ENCODE results near the gene SNX17.

Gene SNX17, protein sequence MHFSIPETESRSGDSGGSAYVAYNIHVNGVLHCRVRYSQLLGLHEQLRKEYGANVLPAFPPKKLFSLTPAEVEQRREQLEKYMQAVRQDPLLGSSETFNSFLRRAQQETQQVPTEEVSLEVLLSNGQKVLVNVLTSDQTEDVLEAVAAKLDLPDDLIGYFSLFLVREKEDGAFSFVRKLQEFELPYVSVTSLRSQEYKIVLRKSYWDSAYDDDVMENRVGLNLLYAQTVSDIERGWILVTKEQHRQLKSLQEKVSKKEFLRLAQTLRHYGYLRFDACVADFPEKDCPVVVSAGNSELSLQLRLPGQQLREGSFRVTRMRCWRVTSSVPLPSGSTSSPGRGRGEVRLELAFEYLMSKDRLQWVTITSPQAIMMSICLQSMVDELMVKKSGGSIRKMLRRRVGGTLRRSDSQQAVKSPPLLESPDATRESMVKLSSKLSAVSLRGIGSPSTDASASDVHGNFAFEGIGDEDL

DNA sequence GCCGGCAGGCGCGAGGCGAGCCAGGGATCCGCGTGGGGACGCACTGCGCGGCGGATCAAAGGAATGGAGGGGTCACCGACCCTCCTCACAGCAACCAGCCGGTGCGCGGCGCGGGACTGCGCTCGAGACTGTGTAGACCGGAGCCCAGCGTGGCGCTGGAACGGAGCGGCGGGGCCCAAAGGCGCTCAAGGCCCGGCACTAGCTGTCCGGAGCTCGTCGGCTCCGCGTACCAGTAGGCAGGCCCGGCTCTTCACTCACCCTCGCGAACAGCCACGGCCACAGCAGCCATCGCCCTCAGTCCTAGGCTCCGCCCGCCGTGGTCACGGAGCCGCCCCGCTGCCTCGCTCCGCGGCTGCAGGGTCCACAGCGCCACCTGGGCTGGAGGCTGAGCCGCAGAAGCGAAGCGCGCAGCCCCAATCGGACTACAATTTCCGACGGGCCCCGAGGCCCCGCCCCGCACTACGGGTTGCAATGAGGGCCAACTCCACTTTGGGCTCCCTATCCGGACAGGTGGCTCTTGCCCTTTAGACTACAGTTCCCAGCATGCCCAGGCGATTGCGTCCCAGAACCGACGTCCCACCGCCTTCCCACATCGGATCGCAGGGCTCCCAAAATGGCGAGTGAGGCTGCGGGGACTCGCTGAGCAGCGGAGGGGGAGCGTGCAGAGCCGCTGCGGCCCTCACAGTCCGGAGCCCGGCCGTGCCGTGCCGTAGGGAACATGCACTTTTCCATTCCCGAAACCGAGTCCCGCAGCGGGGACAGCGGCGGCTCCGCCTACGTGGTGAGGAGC, at the start of gene SNX17, which contains the start of gene EIF2B4:
SNX17 (plus strand) TSS at position 591 of the 790 bp plus-strand sequence; CDS start at position 719, 128 bp downstream.
EIF2B4 (minus strand) TSS at position 313 of the 790 bp plus-strand sequence; CDS start at position 289, 24 bp downstream.
- Histone ChIP-seq H3K36me3 (ENCODE audit: control insufficient read depth, insufficient read depth, low read length) (peaks cover 65% of the 10 kb centered on the region), H3K4me1 (ENCODE audit: control insufficient read depth, insufficient read depth, low read length) (peaks cover 3% of the 10 kb centered on the region; the same call in 1 of the 2 replicates), H3K9me3 (ENCODE audit: control insufficient read depth, insufficient read depth, low read length) (no peaks in the 10 kb centered on the region), H3K27ac (ENCODE audit: low read depth, low read length) (peak within 1 kb of the TSS; percentile 77), H3K27me3 (ENCODE audit: control insufficient read depth, insufficient read depth, low read length) (no peaks in the 10 kb centered on the region), H3K4me3 (ENCODE audit: low read depth, low read length) (peak within 1 kb of the TSS; percentile 73), H3K9ac (ENCODE audit: low read depth, low read length) (peak within 1 kb of the TSS; percentile 75)

GRCh38 chr2:27320958-27321543, 49.4 kb upstream of the SNX17 start:
- Histone ChIP-seq H3K27ac (ENCODE audit: low read depth, low read length) (peak overlapping the region; percentile 52), H3K27me3 (ENCODE audit: control insufficient read depth, insufficient read depth, low read length) (no peaks in the 10 kb centered on the region), H3K4me1 (ENCODE audit: control insufficient read depth, insufficient read depth, low read length) (peaks cover 7% of the 10 kb centered on the region; the same call in 1 of the 2 replicates), H3K36me3 (ENCODE audit: control insufficient read depth, insufficient read depth, low read length) (peaks cover 8% of the 10 kb centered on the region), H3K9ac (ENCODE audit: low read depth, low read length) (no peak overlapping the region), H3K4me3 (ENCODE audit: low read depth, low read length) (no peak overlapping the region), H3K9me3 (ENCODE audit: control insufficient read depth, insufficient read depth, low read length) (no peaks in the 10 kb centered on the region)

GRCh38 chr2:27322301-27322765, 48.1 kb upstream of the SNX17 start:
- Histone ChIP-seq H3K4me1 (ENCODE audit: control insufficient read depth, insufficient read depth, low read length) (peaks cover 7% of the 10 kb centered on the region; the same call in 1 of the 2 replicates), H3K27me3 (ENCODE audit: control insufficient read depth, insufficient read depth, low read length) (no peaks in the 10 kb centered on the region), H3K4me3 (ENCODE audit: low read depth, low read length) (peak overlapping the region; percentile 87), H3K36me3 (ENCODE audit: control insufficient read depth, insufficient read depth, low read length) (peaks cover 20% of the 10 kb centered on the region), H3K9ac (ENCODE audit: low read depth, low read length) (peak overlapping the region; percentile 92), H3K9me3 (ENCODE audit: control insufficient read depth, insufficient read depth, low read length) (no peaks in the 10 kb centered on the region), H3K27ac (ENCODE audit: low read depth, low read length) (peak overlapping the region; percentile 90)

DNA sequence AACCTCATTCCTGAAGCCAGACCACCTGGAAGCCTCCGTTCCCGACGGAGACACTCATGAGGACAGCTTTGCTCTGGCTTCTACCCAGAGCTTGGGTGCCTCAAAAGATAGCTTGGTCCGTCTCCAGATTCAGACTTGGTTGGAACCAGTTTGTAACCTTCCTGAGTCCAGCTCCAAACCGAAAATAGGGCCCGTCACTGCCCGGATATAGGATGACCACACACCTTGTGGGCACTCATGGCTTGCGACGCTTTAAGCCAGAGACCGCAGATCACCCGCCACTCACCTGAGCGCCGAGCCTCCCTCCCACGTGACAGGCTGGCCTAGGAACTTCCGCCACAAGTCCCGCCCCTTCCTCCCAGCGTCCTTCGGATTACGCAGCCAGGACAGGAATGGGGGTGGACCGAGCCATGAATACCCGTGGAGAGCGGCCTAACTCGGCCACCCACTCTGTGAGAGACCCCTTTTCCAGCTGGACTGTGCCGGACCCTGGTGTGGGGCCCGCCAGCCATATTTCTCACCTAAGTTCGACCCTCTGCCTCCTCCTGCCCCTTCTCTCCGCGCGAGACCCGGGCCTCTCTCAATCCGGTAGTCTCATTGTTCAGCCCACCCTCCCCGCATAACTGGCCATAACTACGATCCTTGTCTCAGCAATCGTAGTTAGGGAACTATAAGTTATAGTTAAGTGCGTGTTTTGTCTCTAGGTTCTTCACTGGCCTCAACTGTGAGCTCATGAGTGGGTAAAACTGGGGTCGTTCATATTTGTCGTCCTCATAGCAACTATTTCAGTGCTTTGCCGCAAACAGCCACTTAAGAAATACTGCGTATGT, 47.4 kb upstream of the SNX17 start, which contains the start of gene MPV17:
MPV17 (minus strand) TSS at position 332 of the 830 bp plus-strand sequence. CDS start 580 bp downstream, outside the sequence.
- Histone ChIP-seq H3K9ac (ENCODE audit: low read depth, low read length) (peak within 1 kb of the TSS; percentile 92), H3K4me3 (ENCODE audit: low read depth, low read length) (peak within 1 kb of the TSS; percentile 87), H3K36me3 (ENCODE audit: control insufficient read depth, insufficient read depth, low read length) (peaks cover 24% of the 10 kb centered on the region), H3K9me3 (ENCODE audit: control insufficient read depth, insufficient read depth, low read length) (no peaks in the 10 kb centered on the region), H3K27ac (ENCODE audit: low read depth, low read length) (peak within 1 kb of the TSS; percentile 90), H3K4me1 (ENCODE audit: control insufficient read depth, insufficient read depth, low read length) (peaks cover 7% of the 10 kb centered on the region; the same call in 1 of the 2 replicates), H3K27me3 (ENCODE audit: control insufficient read depth, insufficient read depth, low read length) (no peaks in the 10 kb centered on the region)

DNA sequence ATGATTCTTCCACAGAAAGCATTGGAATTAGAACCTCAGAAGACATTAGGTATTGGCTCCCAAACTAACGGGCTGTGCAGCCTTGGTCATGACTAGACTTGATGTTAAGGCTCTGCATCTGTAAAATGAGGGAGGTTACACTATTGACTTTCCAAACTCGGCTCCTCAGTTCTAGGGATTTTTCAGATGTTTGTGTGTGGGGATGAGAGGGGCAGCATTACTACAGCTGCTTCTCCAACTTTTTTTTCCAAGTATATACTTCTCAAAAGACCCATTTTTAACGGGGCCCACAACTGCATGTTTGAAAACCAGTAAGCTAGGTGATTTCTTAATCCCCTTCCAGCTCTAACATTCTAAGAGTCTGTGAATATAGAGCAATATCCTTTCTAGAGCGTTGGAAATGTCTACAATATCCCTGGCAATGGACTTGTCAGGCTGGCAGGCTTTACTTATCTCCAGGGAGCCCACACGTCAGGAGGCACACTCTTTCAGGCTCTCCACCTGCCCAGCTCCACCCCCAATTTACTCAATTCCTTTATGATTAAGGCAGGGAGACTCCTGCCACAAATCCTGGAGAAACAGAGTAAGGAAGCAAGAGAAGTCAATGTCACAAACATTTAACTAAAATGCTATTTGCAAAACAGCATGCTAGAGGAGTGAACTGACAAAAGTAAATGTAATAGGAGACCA, 46.7 kb upstream of the SNX17 start:
- peak overlapping the region; percentile 90 for H3K27ac ChIP-seq (ENCODE audit: low read depth, low read length)

GRCh38 chr2:27324720-27325119, 45.7 kb upstream of the SNX17 start:
- no peaks in the 10 kb centered on the region for H3K27me3 ChIP-seq (ENCODE audit: control insufficient read depth, insufficient read depth, low read length)

More for the DNA sequence above, 46.7 kb upstream of the SNX17 start:
- H3K4me1 ChIP-seq (ENCODE audit: control insufficient read depth, insufficient read depth, low read length): peaks cover 7% of the 10 kb centered on the region; the same call in 1 of the 2 replicates
- no peaks in the 10 kb centered on the region for H3K27me3 ChIP-seq (ENCODE audit: control insufficient read depth, insufficient read depth, low read length)
- peak overlapping the region; percentile 92 for H3K9ac ChIP-seq (ENCODE audit: low read depth, low read length)
- H3K9me3 ChIP-seq (ENCODE audit: control insufficient read depth, insufficient read depth, low read length): no peaks in the 10 kb centered on the region
- peak overlapping the region; percentile 87 for H3K4me3 ChIP-seq (ENCODE audit: low read depth, low read length)
- peaks cover 31% of the 10 kb centered on the region for H3K36me3 ChIP-seq (ENCODE audit: control insufficient read depth, insufficient read depth, low read length)

DNA sequence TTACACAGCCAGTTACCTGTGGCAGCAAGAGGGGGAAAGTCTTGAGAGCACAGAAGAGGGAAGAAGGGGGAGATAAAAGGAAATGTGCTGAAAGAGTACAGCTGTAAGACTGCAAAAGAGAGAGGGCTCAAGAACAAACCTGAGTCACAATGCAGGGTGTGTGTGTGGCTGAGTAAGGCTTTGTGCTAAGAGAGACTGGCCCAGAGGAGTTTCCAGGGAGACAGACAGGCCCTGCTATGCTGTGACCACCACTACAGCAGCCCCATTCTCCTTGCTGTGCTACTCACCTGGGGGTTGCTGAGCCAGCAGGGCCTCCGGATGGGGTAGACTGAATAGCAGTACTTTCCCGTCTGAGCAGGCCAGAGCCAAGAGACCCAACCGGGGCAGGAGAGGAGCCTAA, 35.1 kb upstream of the SNX17 start:
- no peaks in the 10 kb centered on the region for H3K9me3 ChIP-seq (ENCODE audit: control insufficient read depth, insufficient read depth, low read length)
- H3K27me3 ChIP-seq (ENCODE audit: control insufficient read depth, insufficient read depth, low read length): no peaks in the 10 kb centered on the region
- H3K27ac ChIP-seq (ENCODE audit: low read depth, low read length): no peak overlapping the region
- H3K4me1 ChIP-seq (ENCODE audit: control insufficient read depth, insufficient read depth, low read length): no peaks in the 10 kb centered on the region
- peaks cover 92% of the 10 kb centered on the region for H3K36me3 ChIP-seq (ENCODE audit: control insufficient read depth, insufficient read depth, low read length)
- no peak overlapping the region for H3K9ac ChIP-seq (ENCODE audit: low read depth, low read length)
- H3K4me3 ChIP-seq (ENCODE audit: low read depth, low read length): no peak overlapping the region

More at GRCh38 chr2:27324720-27325119, 45.7 kb upstream of the SNX17 start:
- no peak overlapping the region for H3K4me3 ChIP-seq (ENCODE audit: low read depth, low read length)
- peaks cover 41% of the 10 kb centered on the region for H3K36me3 ChIP-seq (ENCODE audit: control insufficient read depth, insufficient read depth, low read length)
- H3K9me3 ChIP-seq (ENCODE audit: control insufficient read depth, insufficient read depth, low read length): no peaks in the 10 kb centered on the region
- H3K4me1 ChIP-seq (ENCODE audit: control insufficient read depth, insufficient read depth, low read length): peaks cover 7% of the 10 kb centered on the region; the same call in 1 of the 2 replicates
- no peak overlapping the region for H3K9ac ChIP-seq (ENCODE audit: low read depth, low read length)
- H3K27ac ChIP-seq (ENCODE audit: low read depth, low read length): no peak overlapping the region

GRCh38 chr2:27336173-27336572, 34.2 kb upstream of the SNX17 start:
- no peak overlapping the region for H3K27ac ChIP-seq (ENCODE audit: low read depth, low read length)
- H3K4me1 ChIP-seq (ENCODE audit: control insufficient read depth, insufficient read depth, low read length): no peaks in the 10 kb centered on the region
- H3K9ac ChIP-seq (ENCODE audit: low read depth, low read length): no peak overlapping the region
- no peak overlapping the region for H3K4me3 ChIP-seq (ENCODE audit: low read depth, low read length)
- H3K36me3 ChIP-seq (ENCODE audit: control insufficient read depth, insufficient read depth, low read length): peaks cover 91% of the 10 kb centered on the region
- no peaks in the 10 kb centered on the region for H3K27me3 ChIP-seq (ENCODE audit: control insufficient read depth, insufficient read depth, low read length)
- H3K9me3 ChIP-seq (ENCODE audit: control insufficient read depth, insufficient read depth, low read length): no peaks in the 10 kb centered on the region

GRCh38 chr2:27347641-27348040, 22.8 kb upstream of the SNX17 start:
- Histone ChIP-seq H3K36me3 (ENCODE audit: control insufficient read depth, insufficient read depth, low read length) (peaks cover 21% of the 10 kb centered on the region), H3K27me3 (ENCODE audit: control insufficient read depth, insufficient read depth, low read length) (no peaks in the 10 kb centered on the region), H3K4me1 (ENCODE audit: control insufficient read depth, insufficient read depth, low read length) (peaks cover 9% of the 10 kb centered on the region; the same call in 1 of the 2 replicates), H3K9ac (ENCODE audit: low read depth, low read length) (no peak overlapping the region), H3K9me3 (ENCODE audit: control insufficient read depth, insufficient read depth, low read length) (no peaks in the 10 kb centered on the region), H3K27ac (ENCODE audit: low read depth, low read length) (no peak overlapping the region), H3K4me3 (ENCODE audit: low read depth, low read length) (no peak overlapping the region)

Data from HUES48 (cell line).